Measurements from ENCODE around the gene FAM117B.
A peak's percentile ranks its signal among the peaks of the same experiment; 100 is the strongest.

Gene FAM117B

GRCh38 chr2:202634556-202635427 lies at the start of gene FAM117B:
TSS of gene FAM117B (plus strand) at chr2:202634969. CDS start at chr2:202635188, 219 bp downstream.
- peak; percentile 95 for DNase-seq (ENCODE audit: low spot score)

GRCh38 chr2:202588647-202589581 lies 45.9 kb upstream of the FAM117B start:
- peak; percentile 89 for DNase-seq (ENCODE audit: low spot score)

- DNase-seq (ENCODE audit: low spot score), result no peak
Measured at GRCh38 chr2:202589582-202589949, 45.2 kb upstream of the FAM117B start.

GRCh38 chr2:202592566-202592965 lies 42.2 kb upstream of the FAM117B start:
- DNase-seq (ENCODE audit: low spot score), result no peak

- DNase-seq (ENCODE audit: low spot score), result no peak
Measured at GRCh38 chr2:202599105-202599504, 35.7 kb upstream of the FAM117B start.

- no peak for DNase-seq (ENCODE audit: low spot score)
Measured at GRCh38 chr2:202599911-202600310, 34.9 kb upstream of the FAM117B start.

- DNase-seq (ENCODE audit: low spot score), result no peak
Measured at GRCh38 chr2:202604699-202605098, 30.1 kb upstream of the FAM117B start.

GRCh38 chr2:202605174-202605573 lies 29.6 kb upstream of the FAM117B start:
- DNase-seq (ENCODE audit: low spot score), result no peak

GRCh38 chr2:202608142-202608852 lies 26.5 kb upstream of the FAM117B start:
- no peak for DNase-seq (ENCODE audit: low spot score)

- no peak for DNase-seq (ENCODE audit: low spot score)
Measured at GRCh38 chr2:202609381-202610145, 25.2 kb upstream of the FAM117B start.

GRCh38 chr2:202610380-202610779 lies 24.4 kb upstream of the FAM117B start:
- no peak for DNase-seq (ENCODE audit: low spot score)

- DNase-seq (ENCODE audit: low spot score), result no peak
Measured at GRCh38 chr2:202612145-202612544, 22.6 kb upstream of the FAM117B start.

GRCh38 chr2:202613479-202613878 lies 21.3 kb upstream of the FAM117B start:
- no peak for DNase-seq (ENCODE audit: low spot score)

GRCh38 chr2:202624133-202624532 lies 10.6 kb upstream of the FAM117B start:
- no peak for DNase-seq (ENCODE audit: low spot score)

GRCh38 chr2:202627042-202627441 lies 7.7 kb upstream of the FAM117B start:
- DNase-seq (ENCODE audit: low spot score), result no peak

GRCh38 chr2:202628646-202629198 lies 6.0 kb upstream of the FAM117B start:
- no peak for DNase-seq (ENCODE audit: low spot score)

GRCh38 chr2:202632682-202633290 lies 2.0 kb upstream of the FAM117B start:
- DNase-seq (ENCODE audit: low spot score), result no peak

GRCh38 chr2:202633470-202633869 lies 1.3 kb upstream of the FAM117B start:
- no peak for DNase-seq (ENCODE audit: low spot score)

GRCh38 chr2:202635428-202636212 lies 851 bp downstream of the FAM117B start:
- peak; percentile 91 for DNase-seq (ENCODE audit: low spot score)

- DNase-seq (ENCODE audit: low spot score), result no peak
Measured at GRCh38 chr2:202636213-202636513, 1.4 kb downstream of the FAM117B start.
